DOHH2 (cell line): ENCODE data around the gene LRRC73.

Experiments used
- CTCF ChIP-seq: fragments of 200-600 bp; sonication (generic); IDR thresholded peaks from one replicate; pipeline ENCODE4 v1.5.1; 2014; ENCODE audit warnings: antibody characterized with exemption, mild to moderate bottlenecking, low read depth, low read length; ENCODE audit not compliant: poor library complexity, severe bottlenecking
- EZH2phosphoT487 ChIP-seq: fragments of 200-600 bp; sonication (generic); IDR thresholded peaks from 2 replicates; pipeline ENCODE4 v1.6.1; 2017; ENCODE audit warnings: borderline replicate concordance, mild to moderate bottlenecking, antibody characterized with exemption, low read length, moderate library complexity, mixed read lengths

DNA sequence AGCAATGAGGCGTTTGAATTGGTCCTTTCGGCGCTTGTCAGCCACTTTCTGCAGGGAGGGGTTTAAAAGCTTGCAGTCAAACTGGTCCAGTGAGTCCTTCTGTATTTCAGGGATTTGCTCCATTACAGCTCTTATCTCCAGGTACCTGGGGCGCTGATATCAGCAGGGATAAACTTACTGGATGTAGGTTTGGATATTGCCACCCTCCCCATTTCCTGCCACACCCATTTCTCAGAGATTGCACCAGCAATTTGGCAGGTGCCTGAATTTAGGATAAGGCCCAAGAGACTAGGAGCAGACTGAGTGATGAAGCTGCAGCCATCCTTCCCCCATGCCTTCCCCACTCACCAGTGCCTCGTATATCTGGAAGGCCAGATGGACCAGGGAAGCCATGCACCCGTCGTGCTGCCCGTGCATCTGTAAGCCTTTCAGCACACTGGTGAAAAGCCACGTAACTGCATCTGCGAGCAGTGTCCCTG, 14.4 kb upstream of the LRRC73 start:
- TF ChIP-seq CTCF (no peak), EZH2phosphoT487 (no peak)
